OCI-LY7 (cell line): Measurements from ENCODE around the gene THAP4. TPM values are rescaled to one million over a fixed set of nuclear protein-coding genes. Genes with fewer than 3 reads are reported as not detected.

ENCODE experiments used
- BruUV-seq: library from RNA; stranded (reverse); fragments of 400-500 nt; replicated peaks from 2 replicates; lab custom pipeline; 2021; lab: Mats Ljungman, UMichigan
- CTCF ChIA-PET: fragments of 300-600 bp; sonication (Branson Sonifier 250); formaldehyde crosslinking; loops from one replicate; lab custom pipeline; 2022; ENCODE audit warnings: antibody characterized with exemption; ENCODE audit not compliant: unreplicated experiment; lab: Charles Lee
- POLR2A ChIA-PET: fragments of 300-600 bp; sonication (Branson Sonifier 250); formaldehyde crosslinking; loops from one replicate; lab custom pipeline; 2022; ENCODE audit warnings: antibody characterized with exemption; lab: Charles Lee
- DNase-seq: peaks from one replicate; pipeline ENCODE4 v3.0.0-alpha.2; 2015; ENCODE audit warnings: low spot score
- H2AFZ ChIP-seq: fragments of 200-600 bp; sonication (generic), shearing (Covaris generic); 2 replicates; pipeline ENCODE4 v1.6.1; 2014; ENCODE audit warnings: mild to moderate bottlenecking, antibody characterized with exemption, low read length, moderate library complexity
- H3K27ac ChIP-seq: fragments of 200-600 bp; sonication (generic); 2 replicates; pipeline ENCODE4 v1.5.1; 2014; ENCODE audit warnings: mixed run types, low read depth, mild to moderate bottlenecking, moderate library complexity, low read length, inconsistent platforms; ENCODE audit not compliant: poor library complexity, severe bottlenecking
- H3K36me3 ChIP-seq: fragments of 200-600 bp; sonication (generic); 2 replicates; pipeline ENCODE4 v1.6.1; 2014; ENCODE audit warnings: mild to moderate bottlenecking, antibody characterized with exemption, low read length, moderate library complexity, mixed read lengths; ENCODE audit not compliant: insufficient read depth
- H3K4me1 ChIP-seq: fragments of 200-600 bp; sonication (generic); 2 replicates; pipeline ENCODE4 v1.5.1; 2014; ENCODE audit warnings: mild to moderate bottlenecking, low read length; ENCODE audit not compliant: insufficient read depth, poor library complexity, severe bottlenecking
- H3K4me2 ChIP-seq: fragments of 200-600 bp; sonication (generic); 2 replicates; pipeline ENCODE4 v1.6.1; 2014; ENCODE audit warnings: mild to moderate bottlenecking, low read length
- H3K4me3 ChIP-seq: fragments of 200-600 bp; sonication (generic); 2 replicates; pipeline ENCODE4 v1.5.1; 2014; ENCODE audit warnings: mild to moderate bottlenecking, low read depth, low read length; ENCODE audit not compliant: poor library complexity, severe bottlenecking
- H3K79me2 ChIP-seq: fragments of 200-600 bp; sonication (generic); 2 replicates; pipeline ENCODE4 v1.6.1; 2016; ENCODE audit warnings: low read depth, mild to moderate bottlenecking, low read length, moderate library complexity, mixed read lengths; ENCODE audit not compliant: insufficient read depth
- H3K9me2 ChIP-seq: fragments of 200-600 bp; sonication (generic); 2 replicates; pipeline ENCODE4 v1.6.1; 2016; ENCODE audit warnings: mild to moderate bottlenecking, low read length, mixed read lengths; ENCODE audit not compliant: insufficient read depth
- H3K9me3 ChIP-seq: fragments of 200-600 bp; sonication (generic); 2 replicates; pipeline ENCODE4 v1.6.1; 2014; ENCODE audit warnings: mild to moderate bottlenecking, mixed run types, low read length, mixed read lengths
- H4K20me1 ChIP-seq: fragments of 200-600 bp; sonication (generic); 2 replicates; pipeline ENCODE4 v1.6.1; 2014; ENCODE audit warnings: mild to moderate bottlenecking, antibody characterized with exemption, low read length, moderate library complexity, mixed read lengths; ENCODE audit not compliant: insufficient read depth
- CTCF ChIP-seq: fragments of 200-600 bp; sonication (generic); conservative IDR thresholded peaks from 2 replicates; pipeline ENCODE4 v1.5.1; 2014; ENCODE audit warnings: mild to moderate bottlenecking, antibody characterized with exemption, low read length, moderate library complexity, mixed read lengths
- EZH2phosphoT487 ChIP-seq: fragments of 200-600 bp; sonication (generic); IDR thresholded peaks from 2 replicates; pipeline ENCODE4 v1.6.1; 2018; ENCODE audit warnings: low read depth, borderline replicate concordance, mild to moderate bottlenecking, mixed run types, antibody characterized with exemption, low read length, moderate library complexity, mixed read lengths
- intact Hi-C: fragments of 100-400 bp; cut with micrococcal nuclease; formaldehyde crosslinking; loops from one replicate; pipeline ENCODE4 v1.10.0; 2022; ENCODE audit not compliant: unreplicated experiment
- total RNA-seq, 2 experiments: library from RNA; depleted of rRNA in 1 of 2; stranded (reverse); fragments of >200 nt in 1 of 2; shearing (Covaris generic) in 1 of 2; gene quantifications; 2 replicates each; pipeline ENCODE4 v1.2.3, GENCODE V29; 2014 to 2022

THAP4 gene
- total RNA-seq, 2 experiments from 2014 or later = 61.6 to 65.6 TPM

- intact Hi-C loops = no loop called here
- POLR2A ChIA-PET = no interaction called here
- Histone ChIP-seq H3K9me3 (no peaks in the 10 kb centered on the region), H3K4me1 (no peaks in the 10 kb centered on the region), H3K4me3 (no peak overlapping the region), H3K79me2 (no peaks in the 10 kb centered on the region), H3K9me2 (no peaks in the 10 kb centered on the region), H4K20me1 (no peaks in the 10 kb centered on the region), H3K36me3 (peaks cover 7% of the 10 kb centered on the region; the same call in 1 of the 2 replicates), H2AFZ (no peak overlapping the region), H3K27ac (no peak overlapping the region), H3K4me2 (no peak overlapping the region)
- DNase-seq = no peak
- CTCF ChIA-PET = no interaction called here
- no peak for TF ChIP-seq EZH2phosphoT487
- BruUV-seq = no TSS peak
Observed at GRCh38 chr2:241570961-241571581, 65.9 kb downstream of the THAP4 start.

GRCh38 chr2:241569831-241570281, 67.1 kb downstream of the THAP4 start:
- CTCF ChIA-PET = no interaction called here
- no peaks in the 10 kb centered on the region for H3K4me1 ChIP-seq
- TF ChIP-seq EZH2phosphoT487 (no peak), CTCF (no peak)
- H4K20me1 ChIP-seq = no peaks in the 10 kb centered on the region
- no peak overlapping the region for H3K27ac ChIP-seq
- intact Hi-C loops = no loop called here
- no peak overlapping the region for H2AFZ ChIP-seq
- H3K79me2 ChIP-seq = no peaks in the 10 kb centered on the region
- H3K4me3 ChIP-seq = no peak overlapping the region
- H3K9me3 ChIP-seq = no peaks in the 10 kb centered on the region
- H3K9me2 ChIP-seq = no peaks in the 10 kb centered on the region
- POLR2A ChIA-PET = no interaction called here
- H3K4me2 ChIP-seq = no peak overlapping the region
- H3K36me3 ChIP-seq = peaks cover under 1% of the 10 kb centered on the region; the same call in 1 of the 2 replicates
- DNase-seq = no peak
- BruUV-seq = no TSS peak

- H4K20me1 ChIP-seq = no peaks in the 10 kb centered on the region
- ChIA-PET POLR2A (interaction anchor here (0.9 kb wide), 1 partner anchor 19 kb away, joined by 3 read pairs; no protein-coding TSS in a partner anchor), CTCF (no interaction called here)
- BruUV-seq = no TSS peak
- no peak overlapping the region for H3K27ac ChIP-seq
- H3K9me3 ChIP-seq = no peaks in the 10 kb centered on the region
- H3K9me2 ChIP-seq = no peaks in the 10 kb centered on the region
- no peak overlapping the region for H3K4me2 ChIP-seq
- H3K36me3 ChIP-seq = no peaks in the 10 kb centered on the region; the same call in 1 of the 2 replicates
- no peaks in the 10 kb centered on the region for H3K79me2 ChIP-seq
- no peak for TF ChIP-seq CTCF
- TF ChIP-seq EZH2phosphoT487 = no peak
- H3K4me1 ChIP-seq = no peaks in the 10 kb centered on the region
- intact Hi-C loops = no loop called here
- no peak overlapping the region for H2AFZ ChIP-seq
- DNase-seq = no peak
- no peak overlapping the region for H3K4me3 ChIP-seq
Observed at GRCh38 chr2:241568726-241569125, 68.2 kb downstream of the THAP4 start.
